ENCODE data around the gene AKAP13.

Gene AKAP13

GRCh38 chr15:85598718-85599398 is 218.5 kb downstream of the AKAP13 start:
- Histone ChIP-seq H3K27me3 (ENCODE audit: low read depth, low read length) (no peaks in the 10 kb centered on the region), H3K4me2 (ENCODE audit: low read length) (no peak overlapping the region), H3K4me1 (ENCODE audit: low read length) (peaks cover 15% of the 10 kb centered on the region), H2AFZ (ENCODE audit: low read depth, low read length) (no peak overlapping the region), H3K9me3 (ENCODE audit: insufficient read depth, low read length) (no peaks in the 10 kb centered on the region), H3K36me3 (replicated peaks; ENCODE audit: low read depth, low read length) (peaks cover 30% of the 10 kb centered on the region), H4K20me1 (ENCODE audit: insufficient read depth, low read length) (peaks cover 76% of the 10 kb centered on the region), H3K79me2 (ENCODE audit: low read length) (peaks cover 41% of the 10 kb centered on the region), H3K27ac (ENCODE audit: low read length) (no peak overlapping the region), H3K4me3 (ENCODE audit: low read length) (no peak overlapping the region), H3K9ac (ENCODE audit: low read length) (no peak overlapping the region)
- no peak for TF ChIP-seq CTCF (IDR thresholded peaks at IDR 0.05; ENCODE audit: low read depth, low read length)
- TF ChIP-seq EZH2phosphoT487 (IDR thresholded peaks at IDR 0.05; ENCODE audit: low read depth), result no peak

GRCh38 chr15:85600001-85600400 is 219.6 kb downstream of the AKAP13 start:
- Histone ChIP-seq H2AFZ (ENCODE audit: low read depth, low read length) (no peak overlapping the region), H3K9me3 (ENCODE audit: insufficient read depth, low read length) (no peaks in the 10 kb centered on the region), H4K20me1 (ENCODE audit: insufficient read depth, low read length) (peaks cover 67% of the 10 kb centered on the region), H3K27me3 (ENCODE audit: low read depth, low read length) (no peaks in the 10 kb centered on the region), H3K4me1 (ENCODE audit: low read length) (peaks cover 11% of the 10 kb centered on the region; the same call in 1 of the 2 replicates), H3K4me3 (ENCODE audit: low read length) (no peak overlapping the region), H3K79me2 (ENCODE audit: low read length) (peaks cover 31% of the 10 kb centered on the region), H3K4me2 (ENCODE audit: low read length) (no peak overlapping the region), H3K9ac (ENCODE audit: low read length) (no peak overlapping the region), H3K36me3 (replicated peaks; ENCODE audit: low read depth, low read length) (peaks cover 30% of the 10 kb centered on the region), H3K27ac (ENCODE audit: low read length) (no peak overlapping the region)
- TF ChIP-seq CTCF (IDR thresholded peaks at IDR 0.05; ENCODE audit: low read depth, low read length) (no peak), EZH2phosphoT487 (IDR thresholded peaks at IDR 0.05; ENCODE audit: low read depth) (no peak)

- no peaks in the 10 kb centered on the region for H3K9me3 ChIP-seq (ENCODE audit: insufficient read depth, low read length)
- H3K4me2 ChIP-seq (ENCODE audit: low read length), result no peak overlapping the region
- TF ChIP-seq CTCF (IDR thresholded peaks at IDR 0.05; ENCODE audit: low read depth, low read length), result no peak
- no peak for TF ChIP-seq EZH2phosphoT487 (IDR thresholded peaks at IDR 0.05; ENCODE audit: low read depth)
- peaks cover 50% of the 10 kb centered on the region for H4K20me1 ChIP-seq (ENCODE audit: insufficient read depth, low read length)
- no peak overlapping the region for H2AFZ ChIP-seq (ENCODE audit: low read depth, low read length)
- no peak overlapping the region for H3K27ac ChIP-seq (ENCODE audit: low read length)
- no peaks in the 10 kb centered on the region for H3K27me3 ChIP-seq (ENCODE audit: low read depth, low read length)
- no peak overlapping the region for H3K9ac ChIP-seq (ENCODE audit: low read length)
- H3K79me2 ChIP-seq (ENCODE audit: low read length), result peaks cover 15% of the 10 kb centered on the region
- no peaks in the 10 kb centered on the region for H3K4me1 ChIP-seq (ENCODE audit: low read length)
- no peak overlapping the region for H3K4me3 ChIP-seq (ENCODE audit: low read length)
- H3K36me3 ChIP-seq (replicated peaks; ENCODE audit: low read depth, low read length), result peaks cover 15% of the 10 kb centered on the region
These were observed 222.8 kb downstream of the AKAP13 start for GRCh38 chr15:85603160-85603559.

- Histone ChIP-seq H3K9me3 (ENCODE audit: insufficient read depth, low read length) (no peaks in the 10 kb centered on the region), H3K4me2 (ENCODE audit: low read length) (no peak overlapping the region), H4K20me1 (ENCODE audit: insufficient read depth, low read length) (peaks cover 51% of the 10 kb centered on the region), H3K9ac (ENCODE audit: low read length) (no peak overlapping the region), H3K27me3 (ENCODE audit: low read depth, low read length) (no peaks in the 10 kb centered on the region), H3K4me1 (ENCODE audit: low read length) (no peaks in the 10 kb centered on the region), H3K27ac (ENCODE audit: low read length) (no peak overlapping the region), H3K79me2 (ENCODE audit: low read length) (peaks cover 11% of the 10 kb centered on the region), H2AFZ (ENCODE audit: low read depth, low read length) (no peak overlapping the region), H3K4me3 (ENCODE audit: low read length) (no peak overlapping the region), H3K36me3 (replicated peaks; ENCODE audit: low read depth, low read length) (peaks cover 14% of the 10 kb centered on the region)
- TF ChIP-seq CTCF (IDR thresholded peaks at IDR 0.05; ENCODE audit: low read depth, low read length) (no peak), EZH2phosphoT487 (IDR thresholded peaks at IDR 0.05; ENCODE audit: low read depth) (no peak)
These were observed 223.3 kb downstream of the AKAP13 start for GRCh38 chr15:85603703-85604102.

All from OCI-LY3 (cell line).